SK-N-SH (cell line): ENCODE results near the gene SFSWAP.

Source experiments
- CTCF ChIP-seq: fragments of 200-600 bp; sonication (generic); IDR thresholded peaks from 2 replicates; pipeline ENCODE4 v1.6.1; 2017; ENCODE audit warnings: antibody characterized with exemption, mild to moderate bottlenecking, moderate library complexity
- ELF1 ChIP-seq: IDR thresholded peaks from 2 replicates; pipeline ENCODE4 v1.4.0; 2012
- EZH2phosphoT487 ChIP-seq: fragments of 200-600 bp; sonication (generic); IDR thresholded peaks from 2 replicates; pipeline ENCODE4 v1.6.1; 2017; ENCODE audit warnings: low read depth, mixed run types, mild to moderate bottlenecking, antibody characterized with exemption, moderate library complexity, borderline replicate concordance
- MXI1 ChIP-seq: IDR thresholded peaks from 2 replicates; pipeline ENCODE4 v1.6.1; 2012; ENCODE audit warnings: mild to moderate bottlenecking, low read depth, low read length, improper control_type of control experiment
- POLR2AphosphoS5 ChIP-seq: IDR thresholded peaks from 2 replicates; pipeline ENCODE4 v1.6.1; 2012; ENCODE audit warnings: low read depth, low read length
- YY1 ChIP-seq: IDR thresholded peaks from 2 replicates; pipeline ENCODE4 v1.4.0; 2012; ENCODE audit warnings: low read depth, mild to moderate bottlenecking

GRCh38 chr12:131788070-131788469 is 77.2 kb downstream of the SFSWAP start:
- TF ChIP-seq YY1 = no peak
- no peak for TF ChIP-seq MXI1
- no peak for TF ChIP-seq POLR2AphosphoS5
- TF ChIP-seq CTCF = no peak
- TF ChIP-seq EZH2phosphoT487 = no peak
- no peak for TF ChIP-seq ELF1
